Trophoblast cell (in vitro differentiated cells and primary cell): ENCODE results near the gene YJEFN3.

Experiments
- DNase-seq, 2 donors: peaks; one replicate each; pipeline ENCODE4 v3.0.0-alpha.2; 2016
- H2AFZ ChIP-seq: 2 replicates; pipeline ENCODE4 v1.6.1; 2013; ENCODE audit warnings: low read length, moderate library complexity, mild to moderate bottlenecking; ENCODE audit not compliant: insufficient read depth, poor library complexity
- H2AK5ac ChIP-seq: 2 replicates; pipeline ENCODE4 v1.6.1; 2013; ENCODE audit warnings: mild to moderate bottlenecking, low read length
- H2BK120ac ChIP-seq: 2 replicates; pipeline ENCODE4 v1.6.1; 2013; ENCODE audit warnings: low read length, mild to moderate bottlenecking, moderate library complexity; ENCODE audit not compliant: insufficient read depth, poor library complexity
- H2BK12ac ChIP-seq: 2 replicates; pipeline ENCODE4 v1.6.1; 2013; ENCODE audit warnings: mild to moderate bottlenecking, low read length, moderate library complexity
- H2BK5ac ChIP-seq: 2 replicates; pipeline ENCODE4 v1.6.1; 2013; ENCODE audit warnings: low read length, low read depth, moderate library complexity, mild to moderate bottlenecking; ENCODE audit not compliant: poor library complexity
- H3K14ac ChIP-seq: 2 replicates; pipeline ENCODE4 v1.6.1; 2013; ENCODE audit warnings: mild to moderate bottlenecking, low read length
- H3K18ac ChIP-seq: 2 replicates; pipeline ENCODE4 v1.6.1; 2013; ENCODE audit warnings: mild to moderate bottlenecking, low read length
- H3K23ac ChIP-seq: 2 replicates; pipeline ENCODE4 v1.6.1; 2013; ENCODE audit warnings: low read length
- H3K27ac ChIP-seq: 2 replicates; pipeline ENCODE4 v1.5.1; 2013; ENCODE audit warnings: low read depth, mild to moderate bottlenecking, inconsistent platforms, low read length, moderate library complexity
- H3K27me3 ChIP-seq: 2 replicates; pipeline ENCODE4 v1.6.1; 2013; ENCODE audit warnings: inconsistent platforms, mild to moderate bottlenecking, low read length, moderate library complexity; ENCODE audit not compliant: insufficient read depth
- H3K36me3 ChIP-seq, 2 experiments: 1 replicate in 1 of 2; 2 replicates in 1 of 2; pipeline ENCODE4 v1.6.1; 2013; ENCODE audit warnings: low read length in 2 of 2, mild to moderate bottlenecking in 2 of 2, moderate library complexity in 1 of 2; ENCODE audit not compliant: insufficient read depth in 2 of 2, control insufficient read depth in 1 of 2
- H3K4ac ChIP-seq: 2 replicates; pipeline ENCODE4 v1.6.1; 2013; ENCODE audit warnings: low read depth, mild to moderate bottlenecking, low read length, moderate library complexity
- H3K4me1 ChIP-seq, 2 experiments: 1 replicate in 1 of 2; 2 replicates in 1 of 2; pipeline ENCODE4 v1.6.1; 2013; ENCODE audit warnings: low read length in 2 of 2, mild to moderate bottlenecking in 2 of 2, moderate library complexity in 1 of 2; ENCODE audit not compliant: insufficient read depth in 2 of 2, control insufficient read depth in 1 of 2
- H3K4me2 ChIP-seq: 2 replicates; pipeline ENCODE4 v1.6.1; 2013; ENCODE audit warnings: inconsistent platforms, mild to moderate bottlenecking, low read length, moderate library complexity
- H3K4me3 ChIP-seq: 2 replicates; pipeline ENCODE4 v1.5.1; 2013; ENCODE audit warnings: mild to moderate bottlenecking, low read depth, low read length, inconsistent platforms
- H3K79me1 ChIP-seq: one replicate; pipeline ENCODE4 v1.6.1; 2013; ENCODE audit warnings: low read length
- H3K79me2 ChIP-seq: 2 replicates; pipeline ENCODE4 v1.6.1; 2013; ENCODE audit warnings: low read length, mild to moderate bottlenecking; ENCODE audit not compliant: control insufficient read depth, insufficient read depth, poor library complexity
- H3K9ac ChIP-seq: 2 replicates; pipeline ENCODE4 v1.6.1; 2013; ENCODE audit warnings: mild to moderate bottlenecking, low read length
- H3K9me3 ChIP-seq: 2 replicates; pipeline ENCODE4 v1.6.1; 2013; ENCODE audit warnings: low read depth, mild to moderate bottlenecking, control low read depth, inconsistent platforms, low read length; ENCODE audit not compliant: insufficient read depth
- H4K12ac ChIP-seq: 2 replicates; pipeline ENCODE4 v1.6.1; 2013; ENCODE audit warnings: low read depth, mild to moderate bottlenecking, low read length, moderate library complexity
- H4K8ac ChIP-seq: 2 replicates; pipeline ENCODE4 v1.6.1; 2013; ENCODE audit warnings: low read depth, mild to moderate bottlenecking, low read length, moderate library complexity
- H4K91ac ChIP-seq: one replicate; pipeline ENCODE4 v1.6.1; 2013; ENCODE audit warnings: low read depth, mild to moderate bottlenecking, low read length, moderate library complexity
- WGBS: extraction: QIAGEN DNeasy Blood & Tissue Kit; methylation state at CpG from one replicate; pipeline ENCODE4 v1.1.7; 2013; ENCODE audit warnings: missing lambda C conversion rate; ENCODE audit not compliant: insufficient read length, insufficient coverage; ENCODE audit errors: extremely low coverage; 5-methylcytosine and 5-hydroxymethylcytosine counted together

YJEFN3 gene

DNA sequence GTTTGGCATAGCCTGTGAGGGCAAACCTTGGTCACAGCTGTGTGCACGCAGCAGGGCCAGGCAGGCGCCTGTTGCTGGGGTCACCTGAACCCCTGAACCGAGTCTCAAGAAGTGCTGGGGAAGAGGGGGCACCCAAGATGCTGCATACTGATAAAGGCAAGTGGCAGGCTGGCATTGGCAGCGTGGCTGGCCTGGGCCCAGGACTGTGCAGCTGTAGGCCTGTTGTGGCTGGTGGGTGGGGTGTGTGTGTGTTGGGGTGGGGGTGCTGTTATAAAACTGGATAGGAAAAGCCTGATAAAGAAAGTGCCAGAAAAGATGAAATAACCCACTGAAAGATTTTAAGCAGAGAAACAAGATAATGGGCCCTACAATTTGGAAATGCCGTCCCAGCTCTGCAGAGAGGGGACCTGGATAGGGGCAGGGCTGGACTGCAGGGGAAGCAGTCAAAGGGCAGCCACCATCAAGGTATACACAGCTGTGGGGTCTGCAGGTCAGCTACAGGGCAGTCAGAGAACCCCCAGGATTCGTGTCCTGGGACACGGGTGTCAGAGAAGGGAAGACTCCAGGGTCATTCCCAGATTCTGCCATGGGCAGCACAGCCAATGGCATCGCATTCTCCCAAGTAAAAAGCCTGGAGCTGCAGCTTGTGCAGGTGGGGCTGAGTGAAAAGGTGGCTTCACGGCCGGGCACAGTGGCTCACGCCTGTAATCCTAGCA is 42.5 kb downstream of the YJEFN3 start:
- no peak overlapping the region for H3K4ac ChIP-seq

GRCh38 chr19:19575411-19575810 is 46.7 kb downstream of the YJEFN3 start:
- H3K36me3 ChIP-seq = no peaks in the 10 kb centered on the region
- H3K4me1 ChIP-seq = no peaks in the 10 kb centered on the region
- H3K23ac ChIP-seq = no peak overlapping the region
- no peaks in the 10 kb centered on the region for H3K9me3 ChIP-seq
- no CpG with 5 or more reads among the region's 6 CpGs for WGBS
- H3K4me3 ChIP-seq = no peak overlapping the region
- H3K27ac ChIP-seq = no peak overlapping the region
- H4K12ac ChIP-seq = no peak overlapping the region
- H3K4ac ChIP-seq = no peak overlapping the region
- H3K18ac ChIP-seq = no peak overlapping the region
- H2BK5ac ChIP-seq = no peak overlapping the region
- H4K91ac ChIP-seq = no peak overlapping the region
- no peaks in the 10 kb centered on the region for H3K27me3 ChIP-seq
- no peak overlapping the region for H2BK120ac ChIP-seq
- H2AK5ac ChIP-seq = no peak overlapping the region
- no peaks in the 10 kb centered on the region for H3K79me2 ChIP-seq
- no peak overlapping the region for H3K4me2 ChIP-seq
- DNase-seq = no peak
- no peak overlapping the region for H2AFZ ChIP-seq
- H3K14ac ChIP-seq = no peak overlapping the region
- H2BK12ac ChIP-seq = no peak overlapping the region
- H3K9ac ChIP-seq = no peak overlapping the region
- H3K79me1 ChIP-seq = no peaks in the 10 kb centered on the region
- H4K8ac ChIP-seq = no peak overlapping the region

More for the DNA sequence above, 42.5 kb downstream of the YJEFN3 start:
- no peaks in the 10 kb centered on the region for H3K36me3 ChIP-seq
- peak in 1 of 2 donors; percentile 24 for DNase-seq
- H3K4me2 ChIP-seq = no peak overlapping the region
- no peak overlapping the region for H3K23ac ChIP-seq
- H2BK5ac ChIP-seq = no peak overlapping the region
- no peak overlapping the region for H3K18ac ChIP-seq
- H3K14ac ChIP-seq = no peak overlapping the region
- no peak overlapping the region for H3K4me3 ChIP-seq
- H3K4me1 ChIP-seq = no peaks in the 10 kb centered on the region
- no peaks in the 10 kb centered on the region for H3K79me1 ChIP-seq
- H3K27me3 ChIP-seq = no peaks in the 10 kb centered on the region
- no peak overlapping the region for H3K27ac ChIP-seq
- no peak overlapping the region for H2BK120ac ChIP-seq
- H3K9me3 ChIP-seq = no peaks in the 10 kb centered on the region
- no peaks in the 10 kb centered on the region for H3K79me2 ChIP-seq
- no peak overlapping the region for H2AK5ac ChIP-seq
- no peak overlapping the region for H2BK12ac ChIP-seq
- H2AFZ ChIP-seq = no peak overlapping the region
- WGBS = no CpG with 5 or more reads among the region's 11 CpGs
- no peak overlapping the region for H4K12ac ChIP-seq
- H4K91ac ChIP-seq = no peak overlapping the region
- no peak overlapping the region for H3K9ac ChIP-seq
- no peak overlapping the region for H4K8ac ChIP-seq

- H4K8ac ChIP-seq = no peak overlapping the region
- H4K91ac ChIP-seq = no peak overlapping the region
- no peak overlapping the region for H3K27ac ChIP-seq
- no peak overlapping the region for H3K4me3 ChIP-seq
- no peak overlapping the region for H2AFZ ChIP-seq
- no peak overlapping the region for H3K4ac ChIP-seq
- no peaks in the 10 kb centered on the region for H3K79me2 ChIP-seq
- no peak overlapping the region for H4K12ac ChIP-seq
- no peak overlapping the region for H2BK12ac ChIP-seq
- H2AK5ac ChIP-seq = no peak overlapping the region
- no peak overlapping the region for H3K23ac ChIP-seq
- WGBS = no CpG with 5 or more reads among the region's 6 CpGs
- H2BK5ac ChIP-seq = no peak overlapping the region
- no peak overlapping the region for H3K4me2 ChIP-seq
- no peak overlapping the region for H3K14ac ChIP-seq
- H3K27me3 ChIP-seq = no peaks in the 10 kb centered on the region
- H3K36me3 ChIP-seq = no peaks in the 10 kb centered on the region
- H3K9ac ChIP-seq = no peak overlapping the region
- H3K4me1 ChIP-seq = no peaks in the 10 kb centered on the region
- no peak overlapping the region for H3K18ac ChIP-seq
- H3K9me3 ChIP-seq = no peaks in the 10 kb centered on the region
- H3K79me1 ChIP-seq = no peaks in the 10 kb centered on the region
- DNase-seq = no peak
- H2BK120ac ChIP-seq = no peak overlapping the region
Measured at GRCh38 chr19:19578252-19578651, 49.5 kb downstream of the YJEFN3 start.

DNA sequence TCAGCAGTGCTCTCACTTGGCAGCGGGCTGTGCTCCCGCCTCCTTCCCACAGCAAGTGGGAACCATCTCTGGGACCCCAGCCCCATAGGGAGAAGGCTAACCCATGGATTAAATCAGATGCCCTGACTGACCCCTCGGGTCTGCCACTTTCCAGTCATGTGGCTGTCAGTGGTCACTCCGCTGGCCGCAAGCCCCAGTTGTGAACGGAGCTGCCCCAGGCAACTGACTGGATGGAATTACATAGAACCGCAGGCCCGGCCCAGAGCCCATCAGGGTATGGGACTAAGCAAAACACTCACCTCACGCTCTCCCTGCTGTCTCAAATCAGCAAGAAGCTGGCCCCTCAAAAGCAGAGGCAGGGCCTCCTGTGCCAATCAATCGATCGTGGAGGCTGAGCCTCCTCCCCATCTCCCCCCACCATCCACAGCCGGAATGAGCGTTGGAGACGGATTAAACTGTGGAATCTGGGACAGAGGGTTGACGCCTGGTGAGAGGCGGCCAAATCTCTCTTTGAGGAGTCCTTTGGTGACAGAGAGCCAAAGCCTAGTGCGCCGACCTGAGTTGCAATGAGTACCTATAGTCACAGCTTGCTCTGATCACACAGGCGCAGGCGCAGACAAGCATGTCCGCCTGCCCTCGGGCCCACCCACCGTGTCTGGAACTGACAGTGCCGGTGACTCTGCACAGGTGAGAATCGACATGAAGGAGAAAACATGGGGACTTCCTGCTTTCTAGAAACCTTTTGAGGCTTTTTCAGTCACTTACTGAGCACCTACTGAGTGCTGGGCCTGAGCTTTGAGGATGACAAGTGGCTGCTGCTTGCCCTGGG is 51.0 kb downstream of the YJEFN3 start:
- peak; percentile 41 to 54 for DNase-seq
- no peak overlapping the region for H3K18ac ChIP-seq
- H3K27me3 ChIP-seq = no peaks in the 10 kb centered on the region
- H3K9me3 ChIP-seq = no peaks in the 10 kb centered on the region
- no peak overlapping the region for H3K23ac ChIP-seq
- H3K4me3 ChIP-seq = no peak overlapping the region
- WGBS = no CpG with 5 or more reads among the region's 25 CpGs
- no peak overlapping the region for H3K27ac ChIP-seq
- no peak overlapping the region for H3K4me2 ChIP-seq
- no peaks in the 10 kb centered on the region for H3K4me1 ChIP-seq
- peak overlapping the region; percentile 25 for H3K9ac ChIP-seq
- no peaks in the 10 kb centered on the region for H3K79me2 ChIP-seq
- H4K8ac ChIP-seq = no peak overlapping the region
- H3K4ac ChIP-seq = no peak overlapping the region
- no peak overlapping the region for H3K14ac ChIP-seq
- H2AFZ ChIP-seq = no peak overlapping the region
- H2BK12ac ChIP-seq = no peak overlapping the region
- no peak overlapping the region for H2AK5ac ChIP-seq
- H3K36me3 ChIP-seq = no peaks in the 10 kb centered on the region
- no peak overlapping the region for H4K12ac ChIP-seq
- H3K79me1 ChIP-seq = no peaks in the 10 kb centered on the region
- no peak overlapping the region for H2BK120ac ChIP-seq
- H2BK5ac ChIP-seq = no peak overlapping the region
- H4K91ac ChIP-seq = no peak overlapping the region
